Measurements from ENCODE around the gene MTUS2. TPM values are rescaled to one million over a fixed set of nuclear protein-coding genes. Genes with fewer than 3 reads are reported as not detected.

The MTUS2 gene
- total and polyA plus RNA-seq, 10 donors = 0.20 to 3.2 (median 0.85) TPM

DNA sequence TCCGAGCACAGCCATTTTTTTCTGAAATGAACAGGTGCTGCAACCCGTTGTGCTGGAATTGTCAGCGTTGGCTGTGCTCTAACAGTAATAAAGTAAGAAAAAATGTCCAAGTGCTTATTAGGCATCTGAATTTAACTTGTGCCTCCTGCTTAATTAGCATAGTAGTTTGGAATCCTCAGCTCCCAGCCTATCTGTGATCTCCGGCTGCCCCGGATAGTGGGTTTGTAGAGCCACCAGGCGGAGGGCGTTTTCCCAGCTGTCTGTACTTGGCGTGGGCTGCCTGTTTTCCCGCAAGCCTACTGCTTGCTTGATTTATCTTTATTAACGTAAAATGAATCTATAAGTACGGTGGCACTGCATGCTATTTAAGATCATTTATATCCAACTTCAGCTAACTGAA is 137.9 kb downstream of the MTUS2 start:
- H3K4me1 ChIP-seq = no peaks in the 10 kb centered on the region
- TF ChIP-seq, protein P1, sequence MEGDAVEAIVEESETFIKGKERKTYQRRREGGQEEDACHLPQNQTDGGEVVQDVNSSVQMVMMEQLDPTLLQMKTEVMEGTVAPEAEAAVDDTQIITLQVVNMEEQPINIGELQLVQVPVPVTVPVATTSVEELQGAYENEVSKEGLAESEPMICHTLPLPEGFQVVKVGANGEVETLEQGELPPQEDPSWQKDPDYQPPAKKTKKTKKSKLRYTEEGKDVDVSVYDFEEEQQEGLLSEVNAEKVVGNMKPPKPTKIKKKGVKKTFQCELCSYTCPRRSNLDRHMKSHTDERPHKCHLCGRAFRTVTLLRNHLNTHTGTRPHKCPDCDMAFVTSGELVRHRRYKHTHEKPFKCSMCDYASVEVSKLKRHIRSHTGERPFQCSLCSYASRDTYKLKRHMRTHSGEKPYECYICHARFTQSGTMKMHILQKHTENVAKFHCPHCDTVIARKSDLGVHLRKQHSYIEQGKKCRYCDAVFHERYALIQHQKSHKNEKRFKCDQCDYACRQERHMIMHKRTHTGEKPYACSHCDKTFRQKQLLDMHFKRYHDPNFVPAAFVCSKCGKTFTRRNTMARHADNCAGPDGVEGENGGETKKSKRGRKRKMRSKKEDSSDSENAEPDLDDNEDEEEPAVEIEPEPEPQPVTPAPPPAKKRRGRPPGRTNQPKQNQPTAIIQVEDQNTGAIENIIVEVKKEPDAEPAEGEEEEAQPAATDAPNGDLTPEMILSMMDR (IDR thresholded peaks at IDR 0.05 in 8 of 11, conservative IDR thresholded peaks at IDR 0.05 in 3 of 11) = no peak
- no peak for TF ChIP-seq POLR2AphosphoS5 (IDR thresholded peaks at IDR 0.05)
- no peak for TF ChIP-seq POLR2A (IDR thresholded peaks at IDR 0.05)
- no peak for DNase-seq
- intact Hi-C loops (cut with DNase I; ENCODE audit: low total_unique reads) = no loop called here
- no peaks in the 10 kb centered on the region for H3K27me3 ChIP-seq (replicated peaks in 1 of 7)
- H3K27ac ChIP-seq = no peak overlapping the region
- 80 to 88% (median 84%) methylated on average over 11 of the region's 11 CpGs for WGBS, 5 donors
- H3K9me3 ChIP-seq = no peaks in the 10 kb centered on the region
- no peaks in the 10 kb centered on the region for H3K36me3 ChIP-seq
- no peak overlapping the region for H3K4me3 ChIP-seq

DNA sequence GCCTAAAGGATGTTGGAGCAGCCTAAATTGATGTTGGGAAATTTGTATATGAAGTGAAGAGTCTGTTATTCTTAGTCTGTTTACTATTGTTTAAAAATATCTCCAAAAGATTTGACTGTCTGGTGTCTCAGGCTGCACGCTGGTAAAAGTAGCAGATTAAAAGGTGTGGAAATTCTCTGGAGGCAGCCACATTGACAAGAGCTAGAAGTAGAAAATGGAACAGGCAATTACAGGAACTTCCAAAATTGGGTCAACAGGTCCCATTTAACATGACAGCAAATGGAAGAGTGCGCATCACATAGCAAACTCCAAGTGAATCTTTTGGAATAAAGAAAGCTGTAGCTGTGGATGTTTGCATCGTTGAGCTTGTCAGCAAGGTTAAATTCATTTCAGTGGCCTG is 138.3 kb downstream of the MTUS2 start:
- WGBS, 5 donors = 78 to 93% (median 86%) methylated on average over 3 of the region's 3 CpGs
- Histone ChIP-seq H3K9me3 (no peaks in the 10 kb centered on the region), H3K4me1 (no peaks in the 10 kb centered on the region), H3K4me3 (no peak overlapping the region), H3K27ac (no peak overlapping the region), H3K27me3 (replicated peaks in 1 of 7) (no peaks in the 10 kb centered on the region), H3K36me3 (no peaks in the 10 kb centered on the region)
- DNase-seq = no peak
- no peak for TF ChIP-seq POLR2AphosphoS5 (IDR thresholded peaks at IDR 0.05)
- TF ChIP-seq, protein P1 (IDR thresholded peaks at IDR 0.05 in 8 of 11, conservative IDR thresholded peaks at IDR 0.05 in 3 of 11) = no peak
- no peak for TF ChIP-seq POLR2A (IDR thresholded peaks at IDR 0.05)
- intact Hi-C loops (cut with DNase I; ENCODE audit: low total_unique reads) = no loop called here

GRCh38 chr13:28964052-28964451 is 143.9 kb downstream of the MTUS2 start:
- no peak overlapping the region for H3K4me3 ChIP-seq
- H3K27ac ChIP-seq = no peak overlapping the region
- DNase-seq = no peak
- H3K36me3 ChIP-seq = no peaks in the 10 kb centered on the region
- WGBS, 5 donors = 80 to 90% (median 85%) methylated on average over 1 of the region's 1 CpG
- no peaks in the 10 kb centered on the region for H3K9me3 ChIP-seq
- intact Hi-C loops (cut with DNase I; ENCODE audit: low total_unique reads) = loop anchor here (2.0 kb wide), 1 partner anchor 19 kb away; no protein-coding TSS in a partner anchor
- no peaks in the 10 kb centered on the region for H3K27me3 ChIP-seq (replicated peaks in 1 of 7)
- H3K4me1 ChIP-seq = no peaks in the 10 kb centered on the region
- TF ChIP-seq, protein P1 (IDR thresholded peaks at IDR 0.05 in 8 of 11, conservative IDR thresholded peaks at IDR 0.05 in 3 of 11) = no peak
- no peak for TF ChIP-seq POLR2A (IDR thresholded peaks at IDR 0.05)
- no peak for TF ChIP-seq POLR2AphosphoS5 (IDR thresholded peaks at IDR 0.05)

DNA sequence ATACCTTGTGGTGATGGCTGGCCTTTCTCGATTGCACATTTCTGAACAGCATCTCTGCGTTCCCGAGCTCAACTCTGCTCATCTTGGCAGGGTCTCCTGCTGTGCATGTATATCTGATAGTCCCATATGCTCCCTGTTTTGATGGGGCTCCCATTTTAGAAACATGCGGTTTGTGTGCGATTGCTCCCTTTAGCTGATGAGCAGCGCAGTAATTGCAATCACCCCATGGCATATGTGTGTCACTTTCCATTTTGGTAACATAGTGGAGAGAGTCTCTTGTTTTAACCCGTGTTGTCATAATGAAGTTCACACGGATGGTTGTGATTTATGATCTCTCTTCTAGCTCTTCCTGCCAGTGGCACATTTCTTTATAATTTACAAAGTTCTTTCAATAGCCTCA is 144.7 kb downstream of the MTUS2 start:
- Histone ChIP-seq H3K27me3 (replicated peaks in 1 of 7) (no peaks in the 10 kb centered on the region), H3K27ac (no peak overlapping the region), H3K4me1 (no peaks in the 10 kb centered on the region), H3K4me3 (no peak overlapping the region), H3K9me3 (no peaks in the 10 kb centered on the region), H3K36me3 (no peaks in the 10 kb centered on the region)
- 81 to 89% (median 86%) methylated on average over 8 of the region's 8 CpGs for WGBS, 5 donors
- no peak for DNase-seq
- intact Hi-C loops (cut with DNase I; ENCODE audit: low total_unique reads) = loop anchor here (2.0 kb wide), 1 partner anchor 20 kb away; no protein-coding TSS in a partner anchor
- TF ChIP-seq POLR2AphosphoS5 (IDR thresholded peaks at IDR 0.05) (no peak), POLR2A (IDR thresholded peaks at IDR 0.05) (no peak)
- TF ChIP-seq, protein P1 (IDR thresholded peaks at IDR 0.05 in 8 of 11, conservative IDR thresholded peaks at IDR 0.05 in 3 of 11) = no peak
